Large intestine (tissue), 3 donors: ENCODE measurements around the gene REXO1. TPM values are rescaled to one million over a fixed set of nuclear protein-coding genes. Genes with fewer than 3 reads are reported as not detected.
"Not testable (repeated sequence)": the region's sequence is repeated elsewhere in the genome, so short reads cannot be mapped to it uniquely, and the experiment has no call there.

Source experiments
- DNase-seq, 2 donors: peaks; one replicate each; pipeline versions ENCODE4 v3.0.0 to v3.0.0-alpha.2; 2013
- H3K27ac ChIP-seq: one replicate; pipeline ENCODE4 v1.5.1; 2013; ENCODE audit warnings: low read length
- H3K27me3 ChIP-seq: 2 replicates; pipeline ENCODE4 v1.6.1; 2013; ENCODE audit warnings: low read length; ENCODE audit not compliant: control insufficient read depth, insufficient read depth
- H3K36me3 ChIP-seq: 2 replicates; pipeline ENCODE4 v1.6.1; 2013; ENCODE audit warnings: low read length; ENCODE audit not compliant: control insufficient read depth, insufficient read depth
- H3K4me1 ChIP-seq: one replicate; pipeline ENCODE4 v1.6.1; 2013; ENCODE audit warnings: low read length; ENCODE audit not compliant: control insufficient read depth, insufficient read depth
- H3K4me3 ChIP-seq: one replicate; pipeline ENCODE4 v1.5.1; 2013; ENCODE audit warnings: low read length
- H3K9me3 ChIP-seq: one replicate; pipeline ENCODE4 v1.6.1; 2013; ENCODE audit warnings: mild to moderate bottlenecking, low read depth, low read length, moderate library complexity; ENCODE audit not compliant: control insufficient read depth
- WGBS: methylation state at CpG from one replicate; pipeline ENCODE4 v1.1.5; 2013; ENCODE audit warnings: low lambda C conversion rate; ENCODE audit not compliant: insufficient coverage; 5-methylcytosine and 5-hydroxymethylcytosine counted together
- polyA plus RNA-seq: library from polyadenylated mRNA; unstranded; fragments of 120-200 nt; gene quantifications from one replicate; pipeline ENCODE4 v1.2.1, GENCODE V29; 2013

The REXO1 gene
- polyA plus RNA-seq, 1 donor, result 23.8 TPM

DNA sequence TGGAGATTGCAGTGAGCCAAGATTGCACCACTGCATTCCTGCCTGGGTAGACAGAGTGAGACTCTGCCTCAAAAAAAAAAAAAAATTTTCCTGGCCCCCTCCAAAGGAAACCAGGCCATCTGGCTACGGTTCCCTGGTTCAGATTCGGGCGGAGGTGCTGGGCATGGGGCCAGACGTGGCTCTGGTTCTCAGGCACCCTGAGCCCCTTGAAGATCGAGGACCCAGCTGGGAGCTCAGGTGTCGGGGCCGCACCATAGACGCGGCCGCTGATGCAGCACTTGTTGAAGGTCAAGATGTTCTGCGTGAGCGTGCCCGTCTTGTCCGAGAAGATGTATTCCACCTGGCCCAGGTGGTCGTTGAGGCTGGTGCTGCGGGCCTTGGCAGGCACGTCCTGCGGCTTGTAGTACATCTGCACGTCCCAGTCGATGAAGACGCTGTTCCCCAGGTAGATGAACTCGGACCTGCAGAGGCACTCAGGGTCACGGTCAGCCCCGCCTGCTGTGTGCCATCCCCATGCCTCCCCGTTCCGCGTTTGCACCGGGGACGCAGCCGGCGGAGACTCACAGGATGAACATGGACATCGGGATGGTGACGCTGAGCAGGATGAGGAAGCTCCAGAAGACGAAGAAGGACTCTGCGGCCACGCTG is 48.5 kb downstream of the REXO1 start:
- H3K4me3 ChIP-seq, result no peak overlapping the region
- no CpG with 5 or more reads among the region's 36 CpGs for WGBS

DNA sequence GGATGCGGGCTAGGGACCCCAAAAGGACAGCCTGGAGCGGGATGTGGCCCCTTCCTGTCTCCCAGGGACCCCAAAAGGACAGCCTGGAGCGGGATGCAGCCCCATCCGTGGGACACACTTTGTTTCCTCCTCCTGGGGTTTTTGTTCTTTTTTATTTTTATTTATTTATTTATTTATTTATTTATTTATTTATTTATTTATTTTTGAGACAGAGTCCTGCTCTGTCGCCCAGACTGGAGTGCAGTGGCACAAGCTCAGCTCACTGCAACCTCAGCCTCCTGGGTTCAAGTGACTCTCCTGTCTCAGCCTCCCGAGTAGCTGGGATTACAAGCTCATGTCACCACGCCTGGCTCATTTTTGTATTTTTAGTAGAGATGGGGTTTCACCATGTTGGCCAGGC is 51.0 kb downstream of the REXO1 start:
- not testable (repeated sequence) for H3K4me1 ChIP-seq

More for the DNA sequence above, 48.5 kb downstream of the REXO1 start:
- no peaks in the 10 kb centered on the region for H3K4me1 ChIP-seq
- H3K36me3 ChIP-seq, result no peaks in the 10 kb centered on the region
- H3K27me3 ChIP-seq, result peaks cover 27% of the 10 kb centered on the region
- peaks cover 9% of the 10 kb centered on the region for H3K9me3 ChIP-seq
- no peak for DNase-seq
- no peak overlapping the region for H3K27ac ChIP-seq

GRCh38 chr19:1796395-1797142 is 51.7 kb downstream of the REXO1 start:
- Histone ChIP-seq H3K9me3 (peaks cover 9% of the 10 kb centered on the region), H3K4me1 (no peaks in the 10 kb centered on the region), H3K36me3 (no peaks in the 10 kb centered on the region), H3K27me3 (peaks cover 32% of the 10 kb centered on the region), H3K4me3 (no peak overlapping the region), H3K27ac (no peak overlapping the region)
- no CpG with 5 or more reads among the region's 52 CpGs for WGBS
- no peak for DNase-seq

More for the DNA sequence above, 51.0 kb downstream of the REXO1 start:
- not testable (repeated sequence) for H3K36me3 ChIP-seq, H3K9me3 ChIP-seq, H3K27ac ChIP-seq, H3K4me3 ChIP-seq, DNase-seq
- WGBS, result 92% methylated on average over 2 of the region's 7 CpGs
- peaks cover 32% of the 10 kb centered on the region for H3K27me3 ChIP-seq

DNA sequence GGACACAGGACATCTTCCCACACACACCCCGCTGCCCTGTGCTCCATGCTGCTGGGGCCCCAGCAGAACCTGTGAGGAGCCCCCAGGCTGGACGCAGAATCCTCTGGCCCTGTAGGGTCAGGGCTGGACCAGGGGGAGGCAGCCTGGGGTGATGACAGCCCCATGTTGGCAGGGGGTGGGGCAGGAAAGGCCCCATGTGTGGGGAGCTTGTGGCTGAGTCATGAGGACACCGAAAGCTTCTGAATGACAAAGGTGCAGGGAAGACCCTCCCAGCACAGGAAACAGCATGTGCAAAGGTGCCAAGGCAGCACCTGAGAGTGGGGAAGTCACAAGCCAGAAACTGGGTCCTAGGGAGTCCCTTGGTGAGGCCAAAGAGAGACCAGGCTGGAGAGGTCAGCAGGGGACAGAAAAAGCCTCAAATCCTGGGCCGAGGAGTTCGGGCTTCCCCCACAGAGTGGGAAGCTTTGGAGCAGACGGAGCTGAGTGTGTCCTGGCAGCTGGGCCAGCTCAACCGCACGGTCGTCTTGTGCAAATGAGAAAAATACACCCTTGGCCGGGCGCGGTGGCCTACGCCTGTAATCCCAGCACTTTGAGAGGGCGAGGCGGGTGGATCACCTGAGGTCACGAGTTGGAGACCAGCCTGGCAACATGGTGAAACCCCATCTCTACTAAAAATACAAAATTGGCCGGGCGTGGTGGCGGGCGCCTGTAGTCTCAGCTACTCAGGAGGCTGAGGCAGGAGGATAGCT is 53.7 kb downstream of the REXO1 start:
- H3K36me3 ChIP-seq, result no peaks in the 10 kb centered on the region
- H3K4me1 ChIP-seq, result no peaks in the 10 kb centered on the region
- H3K27me3 ChIP-seq, result peaks cover 34% of the 10 kb centered on the region
- no peak overlapping the region for H3K27ac ChIP-seq
- DNase-seq, result no peak
- H3K4me3 ChIP-seq, result no peak overlapping the region
- no CpG with 5 or more reads among the region's 20 CpGs for WGBS
- H3K9me3 ChIP-seq, result peaks cover 14% of the 10 kb centered on the region

DNA sequence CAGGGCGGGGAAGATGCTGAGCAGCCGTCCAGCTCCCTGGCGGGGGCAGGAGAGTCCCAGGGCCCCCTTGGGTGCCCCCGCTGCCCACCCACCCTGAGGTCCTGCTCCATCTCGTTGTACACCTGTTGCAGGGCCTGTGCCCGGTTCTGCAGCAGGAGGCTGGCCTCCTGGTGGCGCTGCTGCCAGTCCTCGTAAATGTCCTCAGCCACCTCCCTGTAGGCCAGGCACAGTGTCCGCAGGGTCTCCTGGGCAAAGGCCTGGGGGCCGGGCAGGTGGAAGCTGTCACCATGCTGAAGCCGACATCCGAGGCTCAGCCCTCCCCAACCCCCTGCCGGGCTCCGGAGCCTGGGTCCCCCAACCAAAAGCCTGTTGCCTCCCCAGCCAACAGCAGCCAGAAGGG is 56.4 kb downstream of the REXO1 start:
- Histone ChIP-seq H3K4me1 (no peaks in the 10 kb centered on the region), H3K4me3 (no peak overlapping the region), H3K27me3 (peaks cover 41% of the 10 kb centered on the region), H3K9me3 (peaks cover 16% of the 10 kb centered on the region), H3K36me3 (no peaks in the 10 kb centered on the region), H3K27ac (no peak overlapping the region)
- DNase-seq, result no peak
- no CpG with 5 or more reads among the region's 14 CpGs for WGBS

DNA sequence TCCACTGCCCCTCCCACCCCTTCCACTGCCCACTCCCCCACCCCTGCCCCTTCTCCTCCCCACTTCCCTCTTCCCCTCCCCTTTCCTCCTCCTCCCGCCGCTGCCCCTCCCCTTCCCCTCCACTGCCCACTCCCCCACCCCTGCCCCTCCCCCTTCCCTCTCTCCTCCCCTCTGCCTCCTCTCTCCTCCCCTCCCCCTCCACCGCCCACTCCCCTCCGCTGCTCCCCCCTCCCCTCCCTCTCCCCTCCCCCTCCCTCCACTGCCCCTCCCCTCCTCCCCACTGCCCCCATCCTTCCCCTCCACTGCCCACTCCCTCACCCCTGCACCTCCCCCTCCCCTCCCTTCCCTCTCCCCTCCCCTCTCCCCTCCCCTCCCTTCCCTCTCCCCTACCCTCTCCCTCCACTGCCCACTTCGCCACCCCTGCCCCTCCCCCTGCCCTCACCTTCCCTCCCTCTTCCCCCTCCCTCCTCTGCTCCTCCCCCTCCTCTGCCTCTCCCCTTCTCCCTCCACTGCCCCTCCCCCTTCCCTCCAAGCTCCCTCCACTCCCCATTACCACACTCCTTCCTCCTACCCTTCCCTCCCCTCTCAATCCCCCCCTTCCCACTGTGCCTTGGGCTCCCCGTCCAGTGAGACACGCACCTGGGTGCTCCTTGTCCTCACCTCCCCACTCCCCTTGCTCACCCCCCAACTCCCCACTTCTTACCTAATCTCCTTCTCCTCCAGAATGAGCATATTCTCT is 58.1 kb downstream of the REXO1 start:
- peaks cover 8% of the 10 kb centered on the region for H3K9me3 ChIP-seq
- no peak overlapping the region for H3K27ac ChIP-seq
- no CpG with 5 or more reads among the region's 7 CpGs for WGBS
- H3K36me3 ChIP-seq, result no peaks in the 10 kb centered on the region
- DNase-seq, result no peak
- H3K4me3 ChIP-seq, result no peak overlapping the region
- H3K27me3 ChIP-seq, result peaks cover 25% of the 10 kb centered on the region
- no peaks in the 10 kb centered on the region for H3K4me1 ChIP-seq

DNA sequence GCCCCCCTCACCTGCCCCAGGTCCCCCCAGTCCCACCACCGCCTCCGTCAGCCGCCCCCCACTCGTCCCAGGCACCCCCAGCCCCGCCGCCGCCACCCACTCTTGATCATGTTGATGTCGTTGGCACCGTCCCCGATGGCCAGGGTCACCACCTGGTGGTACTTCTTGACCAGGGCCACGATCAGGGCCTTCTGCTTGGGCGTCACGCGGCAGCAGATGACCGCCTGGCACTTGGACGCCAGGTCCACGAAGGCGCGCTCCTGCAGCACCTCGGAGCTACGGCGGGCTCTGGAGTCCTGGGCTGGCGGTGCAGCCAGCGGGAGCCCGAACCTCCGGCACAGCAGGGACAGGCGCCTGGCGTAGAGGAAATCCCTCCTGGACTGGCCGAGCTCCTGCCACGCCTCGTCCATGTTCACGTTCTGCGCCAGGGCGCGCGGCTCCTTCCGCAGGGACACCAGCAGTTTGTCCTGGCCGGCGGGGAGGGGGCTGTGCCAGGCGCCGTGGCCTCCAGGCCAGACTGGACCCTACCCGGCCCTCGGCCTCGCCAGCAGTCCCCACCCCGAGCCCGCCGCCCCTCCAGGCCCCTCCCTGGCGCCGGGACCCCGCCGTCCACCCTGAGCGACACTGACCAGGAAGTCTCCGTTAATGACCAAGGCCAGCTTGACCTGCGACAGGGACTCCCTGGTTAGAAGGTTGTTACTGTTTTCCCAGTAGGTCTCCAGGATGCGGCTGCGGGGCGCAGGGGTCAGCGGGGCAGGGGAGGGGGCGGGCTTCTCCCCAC is 58.8 kb downstream of the REXO1 start:
- H3K9me3 ChIP-seq, result peaks cover 8% of the 10 kb centered on the region
- no peak for DNase-seq
- no peaks in the 10 kb centered on the region for H3K36me3 ChIP-seq
- H3K27me3 ChIP-seq, result peaks cover 18% of the 10 kb centered on the region
- no CpG with 5 or more reads among the region's 59 CpGs for WGBS
- H3K4me3 ChIP-seq, result no peak overlapping the region
- H3K27ac ChIP-seq, result no peak overlapping the region
- no peaks in the 10 kb centered on the region for H3K4me1 ChIP-seq

GRCh38 chr19:1787116-1787515 is 61.2 kb downstream of the REXO1 start:
- Histone ChIP-seq H3K36me3 (no peaks in the 10 kb centered on the region), H3K27me3 (peaks cover 33% of the 10 kb centered on the region), H3K4me1 (no peaks in the 10 kb centered on the region), H3K27ac (no peak overlapping the region), H3K9me3 (peaks cover 8% of the 10 kb centered on the region), H3K4me3 (no peak overlapping the region)
- DNase-seq, result no peak
- no CpG with 5 or more reads among the region's 8 CpGs for WGBS

GRCh38 chr19:1786668-1787067 is 61.6 kb downstream of the REXO1 start:
- no peaks in the 10 kb centered on the region for H3K36me3 ChIP-seq
- no peak overlapping the region for H3K27ac ChIP-seq
- H3K9me3 ChIP-seq, result peaks cover 8% of the 10 kb centered on the region
- H3K27me3 ChIP-seq, result peaks cover 37% of the 10 kb centered on the region
- H3K4me3 ChIP-seq, result no peak overlapping the region
- WGBS, result no CpG with 5 or more reads among the region's 8 CpGs
- no peaks in the 10 kb centered on the region for H3K4me1 ChIP-seq
- DNase-seq, result no peak
